AG04450 (cell line): Measurements from ENCODE around the gene MFGE8. TPM values are rescaled to one million over a fixed set of nuclear protein-coding genes. Genes with fewer than 3 reads are reported as not detected.

Experiments used
- CTCF ChIA-PET: fragments of 300-600, 350-600 bp; formaldehyde crosslinking; extraction: SDS; loops from one replicate; lab custom pipeline; 2022; ENCODE audit warnings: antibody characterized with exemption, inconsistent platforms; lab: Charles Lee
- POLR2A ChIA-PET: fragments of 350-600 bp; formaldehyde crosslinking; extraction: SDS; loops from one replicate; lab custom pipeline; 2021; ENCODE audit warnings: antibody characterized with exemption, inconsistent platforms; lab: Yijun Ruan, JAX
- DNase-seq: peaks from one replicate; pipeline ENCODE4 v3.0.0-alpha.2; 2011; ENCODE audit warnings: low read depth, low spot score
- H3K27ac ChIP-seq: one replicate; pipeline ENCODE4 v1.5.1; 2012; ENCODE audit warnings: low read depth, low read length, control low read depth
- H3K27me3 ChIP-seq: one replicate; pipeline ENCODE4 v1.6.0; 2012; ENCODE audit warnings: low read length; ENCODE audit not compliant: control insufficient read depth, insufficient read depth
- H3K4me3 ChIP-seq: 2 replicates; pipeline ENCODE4 v1.5.1; 2011; ENCODE audit warnings: mild to moderate bottlenecking, low read depth, low read length, control low read depth
- H3K9me3 ChIP-seq: 2 replicates; pipeline ENCODE4 v1.5.1; 2012; ENCODE audit warnings: low read length; ENCODE audit not compliant: control insufficient read depth, insufficient read depth
- polyA plus RNA-seq: library from polyadenylated mRNA; depleted of rRNA; stranded (reverse); fragments of >200 nt; gene quantifications from 2 replicates; pipeline ENCODE4 v1.2.3, GENCODE V29; 2011
- TF ChIP-seq, protein P1 (sequence below): IDR thresholded peaks from 2 replicates; pipeline ENCODE4 v1.5.1; 2011; ENCODE audit warnings: low read depth, low read length, control low read depth, inconsistent platforms

Gene MFGE8
- polyA plus RNA-seq, 1 experiment = 904 TPM

DNA sequence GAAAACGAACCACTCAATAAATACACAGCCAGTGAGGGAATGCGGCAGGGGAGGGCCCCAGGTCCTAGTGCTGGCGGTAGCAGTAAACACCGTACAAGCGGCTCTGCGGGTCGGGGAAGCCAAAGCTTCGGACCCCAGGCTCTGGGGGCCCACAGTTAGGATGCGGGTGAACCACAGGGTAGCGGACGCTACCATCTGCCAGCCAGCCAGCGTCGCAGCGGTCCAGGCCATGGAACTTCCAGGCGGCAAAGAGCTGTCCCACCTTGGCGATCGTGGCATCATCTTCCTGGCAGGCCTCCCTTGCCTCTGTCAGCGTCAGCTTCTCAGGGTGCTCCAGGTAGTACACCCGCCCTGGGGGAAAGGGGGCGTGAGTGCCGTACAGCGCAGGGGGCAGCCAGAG, 35.3 kb downstream of the MFGE8 start:
- CTCF ChIA-PET = interaction anchor here (0.7 to 2.6 kb wide), 12 partner anchors 8 to 300 kb away, joined by 3 to 17 read pairs (median 4); partner anchors contain the start of gene HAPLN3
- TF ChIP-seq, protein P1, sequence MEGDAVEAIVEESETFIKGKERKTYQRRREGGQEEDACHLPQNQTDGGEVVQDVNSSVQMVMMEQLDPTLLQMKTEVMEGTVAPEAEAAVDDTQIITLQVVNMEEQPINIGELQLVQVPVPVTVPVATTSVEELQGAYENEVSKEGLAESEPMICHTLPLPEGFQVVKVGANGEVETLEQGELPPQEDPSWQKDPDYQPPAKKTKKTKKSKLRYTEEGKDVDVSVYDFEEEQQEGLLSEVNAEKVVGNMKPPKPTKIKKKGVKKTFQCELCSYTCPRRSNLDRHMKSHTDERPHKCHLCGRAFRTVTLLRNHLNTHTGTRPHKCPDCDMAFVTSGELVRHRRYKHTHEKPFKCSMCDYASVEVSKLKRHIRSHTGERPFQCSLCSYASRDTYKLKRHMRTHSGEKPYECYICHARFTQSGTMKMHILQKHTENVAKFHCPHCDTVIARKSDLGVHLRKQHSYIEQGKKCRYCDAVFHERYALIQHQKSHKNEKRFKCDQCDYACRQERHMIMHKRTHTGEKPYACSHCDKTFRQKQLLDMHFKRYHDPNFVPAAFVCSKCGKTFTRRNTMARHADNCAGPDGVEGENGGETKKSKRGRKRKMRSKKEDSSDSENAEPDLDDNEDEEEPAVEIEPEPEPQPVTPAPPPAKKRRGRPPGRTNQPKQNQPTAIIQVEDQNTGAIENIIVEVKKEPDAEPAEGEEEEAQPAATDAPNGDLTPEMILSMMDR = no peak
- Histone ChIP-seq H3K9me3 (no peaks in the 10 kb centered on the region), H3K27ac (no peak overlapping the region), H3K4me3 (no peak overlapping the region), H3K27me3 (peaks cover 2% of the 10 kb centered on the region)
- no peak for DNase-seq
- POLR2A ChIA-PET = no interaction called here

DNA sequence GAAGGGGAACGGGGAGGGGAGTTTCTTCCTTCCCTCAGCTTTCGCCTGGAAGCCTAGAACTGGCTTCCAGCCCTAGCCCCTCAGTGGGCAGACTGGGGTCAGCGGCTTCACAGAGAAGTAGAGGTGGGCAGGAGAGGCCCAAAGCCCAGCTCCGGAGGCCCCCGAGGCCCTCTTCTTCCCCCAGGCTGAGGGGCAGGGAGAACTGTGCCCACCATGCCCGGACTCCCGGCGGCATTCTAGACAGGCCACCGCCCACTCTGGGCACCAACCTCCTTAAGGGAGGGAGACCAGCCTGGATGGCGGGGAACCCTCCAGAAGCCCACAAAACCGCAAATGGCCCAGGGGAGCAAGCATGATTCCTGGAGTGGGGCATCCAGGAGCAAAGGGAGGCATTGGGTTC, 35.8 kb downstream of the MFGE8 start:
- H3K27me3 ChIP-seq = peaks cover 2% of the 10 kb centered on the region
- no peaks in the 10 kb centered on the region for H3K9me3 ChIP-seq
- POLR2A ChIA-PET = no interaction called here
- H3K4me3 ChIP-seq = no peak overlapping the region
- DNase-seq = no peak
- no peak overlapping the region for H3K27ac ChIP-seq
- CTCF ChIA-PET = interaction anchor here (0.9 to 2.6 kb wide), 3 partner anchors 8 to 253 kb away, joined by 3 to 14 read pairs (median 11); no protein-coding TSS in a partner anchor
- TF ChIP-seq, protein P1 = no peak

DNA sequence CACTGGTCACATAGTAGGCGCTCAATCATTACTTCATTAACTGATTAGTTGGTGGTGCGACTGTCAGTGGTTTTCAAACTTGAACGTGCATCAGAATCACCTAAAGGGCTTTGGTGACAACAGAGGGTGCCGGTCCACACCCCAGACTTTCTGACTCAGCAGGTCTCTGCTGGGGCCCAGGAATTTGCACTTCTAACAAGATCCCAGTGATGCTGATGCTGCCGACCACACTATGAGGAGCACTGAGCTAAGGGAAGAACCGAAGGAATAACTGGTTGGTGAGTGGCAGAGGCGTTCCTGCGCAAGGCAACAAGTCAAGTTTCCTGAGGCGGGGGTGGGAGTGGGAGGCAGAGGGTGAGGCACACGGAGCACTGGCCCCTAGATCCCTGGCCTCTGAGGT, 36.6 kb downstream of the MFGE8 start:
- POLR2A ChIA-PET = no interaction called here
- no peak for DNase-seq
- peaks cover 6% of the 10 kb centered on the region for H3K27me3 ChIP-seq
- no peak overlapping the region for H3K27ac ChIP-seq
- no peak overlapping the region for H3K4me3 ChIP-seq
- H3K9me3 ChIP-seq = no peaks in the 10 kb centered on the region
- CTCF ChIA-PET = no interaction called here
- TF ChIP-seq, protein P1 = no peak

DNA sequence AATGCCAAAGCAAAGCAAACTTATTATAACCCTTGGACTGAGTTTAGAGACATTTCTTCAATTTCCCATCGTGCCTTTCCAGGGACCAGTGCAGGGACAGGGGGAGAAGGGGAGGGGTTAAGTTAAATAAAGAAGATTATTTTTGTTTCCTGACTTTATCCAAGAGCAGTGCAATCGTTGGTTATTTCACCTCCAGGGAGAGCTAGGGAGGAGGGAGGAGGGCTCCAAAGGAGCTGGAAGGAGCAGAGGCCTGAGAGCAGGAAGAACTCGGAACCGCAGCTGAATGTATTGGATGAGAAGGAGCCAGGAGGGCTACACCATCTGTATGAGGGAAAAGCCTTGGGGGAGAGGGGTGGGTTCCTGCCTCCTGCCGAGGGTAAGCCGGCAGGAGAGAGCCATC, 38.5 kb downstream of the MFGE8 start:
- H3K27ac ChIP-seq = no peak overlapping the region
- no peak overlapping the region for H3K4me3 ChIP-seq
- no peaks in the 10 kb centered on the region for H3K9me3 ChIP-seq
- no peak for DNase-seq
- POLR2A ChIA-PET = no interaction called here
- peaks cover 14% of the 10 kb centered on the region for H3K27me3 ChIP-seq
- CTCF ChIA-PET = interaction anchor here (0.6 kb wide), 1 partner anchor 10 kb away, joined by 3 read pairs; no protein-coding TSS in a partner anchor
- TF ChIP-seq, protein P1 = no peak

DNA sequence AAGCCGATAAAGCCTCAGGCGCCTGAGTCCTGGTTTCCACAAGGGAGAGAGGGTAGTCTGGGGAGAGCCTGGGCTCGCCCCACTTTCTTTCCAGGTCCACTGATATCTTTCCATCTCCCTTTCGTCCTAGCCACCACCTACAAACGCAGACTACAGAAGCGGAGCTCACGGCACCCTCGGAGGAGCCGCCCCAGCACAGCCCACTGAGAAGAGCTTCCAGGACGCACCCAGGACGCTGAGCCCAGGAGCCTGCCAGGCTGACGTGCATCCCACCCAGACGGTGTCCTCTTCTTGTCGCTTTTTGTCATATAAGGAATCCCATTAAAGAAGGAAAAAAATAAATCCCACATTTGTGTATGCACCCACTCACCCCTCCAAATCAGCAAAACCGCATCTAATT, 38.9 kb downstream of the MFGE8 start:
- no peak overlapping the region for H3K4me3 ChIP-seq
- DNase-seq = no peak
- ChIA-PET POLR2A (no interaction called here), CTCF (interaction anchor here (0.6 kb wide), 1 partner anchor 10 kb away, joined by 3 read pairs; no protein-coding TSS in a partner anchor)
- TF ChIP-seq, protein P1 = no peak
- H3K9me3 ChIP-seq = no peaks in the 10 kb centered on the region
- H3K27ac ChIP-seq = no peak overlapping the region
- H3K27me3 ChIP-seq = peaks cover 14% of the 10 kb centered on the region
